GM12801 (cell line): ENCODE measurements around the gene HRH3.

Experiments used
- TF ChIP-seq, protein P1 (sequence below): IDR thresholded peaks from one replicate; pipeline ENCODE4 v1.5.1; 2011; ENCODE audit warnings: control low read depth; ENCODE audit not compliant: insufficient read length; ENCODE audit errors: extremely low read depth

Gene HRH3

GRCh38 chr20:62228982-62229545, 9.0 kb upstream of the HRH3 start:
- TF ChIP-seq, protein P1, sequence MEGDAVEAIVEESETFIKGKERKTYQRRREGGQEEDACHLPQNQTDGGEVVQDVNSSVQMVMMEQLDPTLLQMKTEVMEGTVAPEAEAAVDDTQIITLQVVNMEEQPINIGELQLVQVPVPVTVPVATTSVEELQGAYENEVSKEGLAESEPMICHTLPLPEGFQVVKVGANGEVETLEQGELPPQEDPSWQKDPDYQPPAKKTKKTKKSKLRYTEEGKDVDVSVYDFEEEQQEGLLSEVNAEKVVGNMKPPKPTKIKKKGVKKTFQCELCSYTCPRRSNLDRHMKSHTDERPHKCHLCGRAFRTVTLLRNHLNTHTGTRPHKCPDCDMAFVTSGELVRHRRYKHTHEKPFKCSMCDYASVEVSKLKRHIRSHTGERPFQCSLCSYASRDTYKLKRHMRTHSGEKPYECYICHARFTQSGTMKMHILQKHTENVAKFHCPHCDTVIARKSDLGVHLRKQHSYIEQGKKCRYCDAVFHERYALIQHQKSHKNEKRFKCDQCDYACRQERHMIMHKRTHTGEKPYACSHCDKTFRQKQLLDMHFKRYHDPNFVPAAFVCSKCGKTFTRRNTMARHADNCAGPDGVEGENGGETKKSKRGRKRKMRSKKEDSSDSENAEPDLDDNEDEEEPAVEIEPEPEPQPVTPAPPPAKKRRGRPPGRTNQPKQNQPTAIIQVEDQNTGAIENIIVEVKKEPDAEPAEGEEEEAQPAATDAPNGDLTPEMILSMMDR, result no peak

DNA sequence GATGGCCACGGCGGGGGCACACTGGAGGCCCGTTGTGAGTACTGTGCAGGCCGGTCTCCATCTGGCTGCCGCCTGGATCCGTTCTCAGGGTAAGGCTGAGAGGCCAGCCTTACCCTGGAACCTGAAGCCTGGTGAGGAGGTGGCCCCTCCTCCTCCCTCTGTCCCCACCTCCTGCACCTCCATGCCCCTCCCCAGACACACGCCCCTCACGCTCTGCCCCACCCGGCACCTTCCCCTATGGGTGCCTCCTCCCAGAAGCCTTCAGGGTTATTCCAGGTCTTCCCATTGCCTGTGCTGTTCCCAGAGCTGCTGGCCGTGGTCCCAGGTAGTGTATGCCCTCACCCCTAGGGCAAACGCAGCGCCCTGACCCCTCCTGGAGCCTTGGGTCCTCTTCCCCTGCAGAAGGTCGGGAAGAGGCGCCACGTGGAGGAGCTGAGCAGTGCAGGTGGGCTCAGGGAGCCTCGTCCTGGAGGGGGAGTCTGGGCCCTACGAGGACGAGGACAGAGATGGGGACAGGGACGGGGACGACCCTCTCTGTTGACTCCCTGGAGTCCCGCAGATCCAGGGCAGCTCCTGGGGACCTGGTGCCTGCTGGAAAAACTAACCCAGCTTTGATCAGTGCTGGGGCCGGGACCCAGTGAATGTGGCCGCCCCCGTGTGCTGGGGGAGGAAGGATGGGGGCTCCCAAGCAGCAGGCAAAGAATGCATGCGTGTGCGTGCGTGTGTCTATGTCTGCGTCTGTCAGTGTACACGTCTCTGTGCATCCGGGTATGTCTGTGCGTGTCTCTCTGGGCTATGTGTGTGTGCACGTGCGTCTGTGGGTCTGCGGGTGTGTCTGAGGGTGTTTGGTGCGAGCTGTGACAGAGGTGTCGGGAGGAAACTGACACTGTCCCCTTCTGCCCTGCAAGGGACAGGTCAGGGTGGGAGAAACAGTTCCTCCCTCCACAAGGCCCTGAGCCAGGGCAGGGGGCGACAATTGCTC, 8.2 kb upstream of the HRH3 start:
- TF ChIP-seq, protein P1, result no peak

DNA sequence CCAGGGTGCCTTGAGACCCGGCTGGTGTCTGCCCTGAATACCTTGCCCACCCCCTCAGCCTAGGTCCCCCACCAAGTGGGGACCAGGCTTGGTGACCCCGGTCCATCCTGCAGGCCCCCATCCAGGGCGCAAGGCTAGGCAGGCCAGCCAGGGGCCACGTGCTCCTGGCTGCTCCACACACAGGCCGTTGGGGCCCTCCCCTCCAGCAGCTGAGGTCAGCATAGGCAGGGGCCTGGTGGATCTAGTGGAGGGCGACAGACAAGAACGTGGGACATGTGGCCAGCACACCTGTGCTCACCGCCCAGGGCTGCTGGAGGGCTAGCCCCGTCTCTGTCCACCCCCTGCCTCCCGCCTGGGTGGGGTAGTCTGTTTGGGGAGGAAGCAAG, 7.5 kb upstream of the HRH3 start:
- TF ChIP-seq, protein P1, result no peak

GRCh38 chr20:62226707-62227590, 6.9 kb upstream of the HRH3 start:
- TF ChIP-seq, protein P1, result no peak

DNA sequence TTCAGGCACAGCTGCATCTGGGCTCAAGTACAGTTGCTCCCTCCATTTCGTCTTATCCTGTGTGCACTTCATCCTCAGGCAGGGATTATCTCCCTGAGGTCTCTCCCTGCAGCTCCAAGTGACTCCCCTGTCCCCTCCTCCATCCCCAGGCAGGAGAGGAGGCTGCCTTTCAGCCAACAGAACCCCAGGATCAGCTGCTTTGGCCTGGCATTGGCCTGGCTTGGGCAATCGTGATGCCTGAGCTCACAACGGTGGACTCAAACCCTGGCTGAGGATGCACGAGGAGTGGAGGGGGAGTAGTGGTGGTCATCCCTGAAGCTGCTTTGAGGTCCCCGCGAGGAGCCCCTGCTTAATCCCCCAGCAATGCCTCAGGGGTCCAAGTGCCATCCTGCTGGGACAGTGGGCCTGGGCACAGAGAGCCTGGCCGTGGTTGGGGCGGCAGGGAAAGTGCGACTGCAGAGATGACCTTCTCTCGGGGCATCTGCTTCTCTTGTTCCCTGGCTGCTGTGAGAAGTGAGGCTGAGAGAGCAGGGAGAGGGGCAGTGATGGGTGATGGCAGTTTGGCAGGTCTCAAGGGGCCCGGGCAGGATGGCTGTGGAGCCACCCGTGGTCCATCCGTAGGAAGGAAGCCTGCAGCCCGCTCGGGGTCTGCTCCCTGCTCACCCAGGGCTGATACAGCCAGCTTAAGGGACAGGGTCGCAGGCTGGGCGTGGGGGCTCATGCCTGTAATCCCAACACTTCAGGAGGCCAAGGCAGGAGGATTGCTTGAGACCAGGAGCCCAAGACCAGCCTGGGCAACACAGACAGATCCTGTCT, 6.0 kb upstream of the HRH3 start:
- TF ChIP-seq, protein P1, result no peak

DNA sequence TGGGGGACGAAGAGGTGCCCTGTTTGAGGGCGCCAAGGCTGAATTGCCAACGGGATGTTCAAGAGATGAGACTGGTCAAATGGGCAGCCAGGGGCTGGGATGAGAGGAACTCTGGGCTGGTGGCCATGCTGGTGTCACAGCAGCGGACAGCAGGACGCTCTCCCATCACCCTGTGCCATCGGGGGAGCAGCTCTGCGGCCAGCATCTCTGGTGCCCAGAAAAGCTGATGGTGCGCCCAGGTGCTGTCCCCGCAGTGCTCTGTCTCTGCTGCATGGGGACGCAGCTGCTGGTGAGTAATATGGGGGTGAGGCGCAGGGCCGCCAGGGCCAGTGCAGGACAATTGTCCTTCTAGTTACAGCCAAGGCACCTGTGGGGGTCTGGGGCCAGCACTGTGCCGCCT, 4.9 kb upstream of the HRH3 start:
- TF ChIP-seq, protein P1, result no peak
